IPS-20b (cell line): ENCODE data around the gene AMPD2.

Experiments
- H3K27ac ChIP-seq: one replicate; pipeline ENCODE4 v1.5.1; 2013; ENCODE audit warnings: low read length
- H3K27me3 ChIP-seq: 2 replicates; pipeline ENCODE4 v1.6.1; 2013; ENCODE audit warnings: mild to moderate bottlenecking, low read length, inconsistent platforms; ENCODE audit not compliant: insufficient read depth
- H3K36me3 ChIP-seq: 2 replicates; pipeline ENCODE4 v1.6.1; 2013; ENCODE audit warnings: low read depth, mild to moderate bottlenecking, inconsistent platforms, low read length, moderate library complexity; ENCODE audit not compliant: insufficient read depth
- H3K4me1 ChIP-seq: 2 replicates; pipeline ENCODE4 v1.6.1; 2013; ENCODE audit warnings: mild to moderate bottlenecking, control low read depth, inconsistent platforms, low read length, moderate library complexity; ENCODE audit not compliant: insufficient read depth
- H3K4me3 ChIP-seq: 2 replicates; pipeline ENCODE4 v1.5.1; 2013; ENCODE audit warnings: mild to moderate bottlenecking, low read length, inconsistent platforms
- H3K9ac ChIP-seq: 2 replicates; pipeline ENCODE4 v1.6.1; 2013; ENCODE audit warnings: low read depth, mild to moderate bottlenecking, inconsistent platforms, low read length, moderate library complexity
- H3K9me3 ChIP-seq: 2 replicates; pipeline ENCODE4 v1.6.1; 2013; ENCODE audit warnings: mild to moderate bottlenecking, low read depth, low read length, inconsistent platforms; ENCODE audit not compliant: insufficient read depth

The AMPD2 gene

GRCh38 chr1:109642626-109643025 lies 23.0 kb downstream of the AMPD2 start:
- Histone ChIP-seq H3K27me3 (peaks cover 7% of the 10 kb centered on the region; the same call in 1 of the 2 replicates), H3K4me1 (no peaks in the 10 kb centered on the region), H3K36me3 (no peaks in the 10 kb centered on the region), H3K27ac (no peak overlapping the region), H3K9me3 (no peaks in the 10 kb centered on the region), H3K4me3 (no peak overlapping the region), H3K9ac (no peak overlapping the region)

DNA sequence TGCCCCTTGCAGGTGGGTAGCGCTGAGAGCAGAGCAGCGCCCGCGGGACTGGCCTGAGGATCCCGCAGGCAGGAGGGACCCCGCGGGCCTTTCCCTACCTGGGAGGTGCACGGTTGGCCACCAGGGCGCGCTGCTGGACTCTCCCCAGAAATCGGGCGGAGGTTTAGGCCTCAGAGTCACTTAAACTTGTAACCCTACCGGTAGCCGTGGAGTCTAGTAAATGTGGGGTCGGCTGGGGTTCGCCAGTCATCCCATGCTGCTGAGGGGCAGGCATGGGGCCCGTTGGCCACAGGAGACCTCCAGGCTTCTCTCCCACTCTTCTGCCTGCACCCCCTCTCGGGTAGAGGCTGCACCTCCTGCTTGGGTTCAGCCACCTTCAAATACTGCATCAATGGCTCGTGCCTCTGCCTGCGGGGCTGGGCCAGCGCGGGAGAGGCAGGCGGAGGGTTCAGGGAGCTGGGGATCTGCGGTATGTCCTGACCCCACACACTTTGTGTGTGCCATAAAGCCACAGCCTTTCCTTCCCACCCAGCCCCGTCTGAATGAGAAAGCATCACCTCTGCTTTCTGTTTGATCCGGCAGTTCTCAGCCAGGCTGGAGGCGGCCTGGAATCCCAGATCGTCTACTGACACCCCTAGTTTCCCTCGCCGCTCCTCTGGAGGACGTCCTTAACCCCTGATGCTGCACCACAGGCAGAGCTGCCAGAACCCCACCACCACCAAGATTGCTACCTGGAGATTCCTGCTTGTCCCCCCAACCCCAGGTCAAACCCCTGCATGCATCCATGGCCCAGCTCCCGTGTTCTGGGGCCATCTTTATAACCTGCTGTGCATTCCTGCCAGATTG lies 24.0 kb downstream of the AMPD2 start:
- H3K27ac ChIP-seq: no peak overlapping the region
- no peak overlapping the region for H3K4me3 ChIP-seq
- H3K27me3 ChIP-seq: peaks cover 7% of the 10 kb centered on the region; the same call in 1 of the 2 replicates
- H3K4me1 ChIP-seq: no peaks in the 10 kb centered on the region
- H3K9me3 ChIP-seq: no peaks in the 10 kb centered on the region
- H3K36me3 ChIP-seq: no peaks in the 10 kb centered on the region
- no peak overlapping the region for H3K9ac ChIP-seq

DNA sequence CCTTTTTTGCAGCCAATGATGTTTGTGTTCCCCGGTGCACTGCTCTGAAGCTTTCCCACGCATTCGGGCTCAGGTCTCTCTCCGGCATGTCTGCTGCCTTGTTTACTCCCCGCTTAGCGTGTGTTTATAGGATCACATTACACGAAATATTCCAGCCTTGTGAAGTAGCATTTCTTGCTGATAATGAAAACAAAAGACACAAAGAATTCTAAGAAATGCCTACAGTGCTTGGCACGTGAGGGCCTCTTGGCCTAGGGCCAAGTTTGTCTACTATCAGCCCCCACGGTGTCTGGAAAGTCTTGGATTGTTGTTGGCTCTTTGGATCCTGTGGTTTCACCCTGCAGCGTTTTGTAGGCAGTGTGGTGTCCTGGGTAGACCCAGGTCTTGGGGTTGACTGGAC lies 25.0 kb downstream of the AMPD2 start:
- H3K4me3 ChIP-seq: no peak overlapping the region
- H3K27ac ChIP-seq: no peak overlapping the region
- no peaks in the 10 kb centered on the region for H3K9me3 ChIP-seq
- H3K4me1 ChIP-seq: no peaks in the 10 kb centered on the region
- H3K9ac ChIP-seq: no peak overlapping the region
- H3K36me3 ChIP-seq: no peaks in the 10 kb centered on the region
- peaks cover 7% of the 10 kb centered on the region; the same call in 1 of the 2 replicates for H3K27me3 ChIP-seq

DNA sequence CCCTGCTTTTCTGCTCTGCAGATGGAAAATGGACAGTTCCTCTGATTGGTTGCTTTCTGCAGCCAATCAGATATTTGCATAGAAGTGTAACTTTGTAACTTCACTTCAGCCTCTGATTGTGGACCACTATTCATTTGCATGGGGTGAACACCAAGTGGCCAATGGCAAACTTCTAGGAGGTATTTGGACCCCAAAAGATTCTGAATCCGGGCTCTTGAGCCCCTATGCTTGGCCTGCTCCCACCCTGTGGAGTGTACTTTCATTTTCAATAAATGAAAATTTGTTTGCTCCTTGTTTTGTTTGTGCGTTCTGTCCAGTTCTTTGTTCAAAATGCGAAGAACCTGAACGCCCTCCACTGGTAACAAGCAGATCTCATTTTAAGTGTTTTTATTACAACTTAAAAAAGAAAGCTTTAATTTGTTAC lies 29.9 kb downstream of the AMPD2 start:
- Histone ChIP-seq H3K9me3 (no peaks in the 10 kb centered on the region), H3K27ac (no peak overlapping the region), H3K9ac (no peak overlapping the region), H3K36me3 (no peaks in the 10 kb centered on the region), H3K4me3 (no peak overlapping the region), H3K4me1 (no peaks in the 10 kb centered on the region), H3K27me3 (peaks cover 35% of the 10 kb centered on the region)

GRCh38 chr1:109650609-109651008 lies 31.0 kb downstream of the AMPD2 start:
- peaks cover 46% of the 10 kb centered on the region for H3K27me3 ChIP-seq
- no peak overlapping the region for H3K9ac ChIP-seq
- no peak overlapping the region for H3K27ac ChIP-seq
- no peaks in the 10 kb centered on the region for H3K9me3 ChIP-seq
- no peak overlapping the region for H3K4me3 ChIP-seq
- H3K36me3 ChIP-seq: no peaks in the 10 kb centered on the region
- no peaks in the 10 kb centered on the region for H3K4me1 ChIP-seq

GRCh38 chr1:109652402-109652801 lies 32.8 kb downstream of the AMPD2 start:
- Histone ChIP-seq H3K4me1 (no peaks in the 10 kb centered on the region), H3K27ac (no peak overlapping the region)

GRCh38 chr1:109653306-109653705 lies 33.7 kb downstream of the AMPD2 start:
- H3K9ac ChIP-seq: no peak overlapping the region
- no peak overlapping the region for H3K4me3 ChIP-seq
- H3K9me3 ChIP-seq: no peaks in the 10 kb centered on the region
- H3K4me1 ChIP-seq: no peaks in the 10 kb centered on the region
- H3K36me3 ChIP-seq: no peaks in the 10 kb centered on the region
- no peak overlapping the region for H3K27ac ChIP-seq
- peaks cover 46% of the 10 kb centered on the region for H3K27me3 ChIP-seq

More at GRCh38 chr1:109652402-109652801, 32.8 kb downstream of the AMPD2 start:
- Histone ChIP-seq H3K36me3 (no peaks in the 10 kb centered on the region), H3K9ac (no peak overlapping the region), H3K4me3 (no peak overlapping the region), H3K9me3 (no peaks in the 10 kb centered on the region), H3K27me3 (peaks cover 46% of the 10 kb centered on the region)

GRCh38 chr1:109654519-109654918 lies 34.9 kb downstream of the AMPD2 start:
- Histone ChIP-seq H3K27ac (no peak overlapping the region), H3K4me1 (no peaks in the 10 kb centered on the region)

GRCh38 chr1:109655615-109656519 lies 36.2 kb downstream of the AMPD2 start, which contains the start of gene GSTM4:
Gene GSTM4, plus strand, starts transcription at chr1:109656099. Its CDS starts 291 bp downstream, at chr1:109656390.
- no peaks in the 10 kb centered on the region for H3K4me1 ChIP-seq
- peak within 1 kb of the TSS; percentile 54; the same call in 1 of the 2 replicates for H3K9ac ChIP-seq
- peak within 1 kb of the TSS; percentile 71 for H3K4me3 ChIP-seq
- H3K27me3 ChIP-seq: peaks cover 42% of the 10 kb centered on the region
- H3K9me3 ChIP-seq: no peaks in the 10 kb centered on the region
- H3K27ac ChIP-seq: no peak within 1 kb of the TSS
- H3K36me3 ChIP-seq: no peaks in the 10 kb centered on the region

More at GRCh38 chr1:109654519-109654918, 34.9 kb downstream of the AMPD2 start:
- H3K36me3 ChIP-seq: no peaks in the 10 kb centered on the region
- no peak overlapping the region for H3K4me3 ChIP-seq
- peaks cover 46% of the 10 kb centered on the region for H3K27me3 ChIP-seq
- H3K9ac ChIP-seq: no peak overlapping the region
- H3K9me3 ChIP-seq: no peaks in the 10 kb centered on the region

DNA sequence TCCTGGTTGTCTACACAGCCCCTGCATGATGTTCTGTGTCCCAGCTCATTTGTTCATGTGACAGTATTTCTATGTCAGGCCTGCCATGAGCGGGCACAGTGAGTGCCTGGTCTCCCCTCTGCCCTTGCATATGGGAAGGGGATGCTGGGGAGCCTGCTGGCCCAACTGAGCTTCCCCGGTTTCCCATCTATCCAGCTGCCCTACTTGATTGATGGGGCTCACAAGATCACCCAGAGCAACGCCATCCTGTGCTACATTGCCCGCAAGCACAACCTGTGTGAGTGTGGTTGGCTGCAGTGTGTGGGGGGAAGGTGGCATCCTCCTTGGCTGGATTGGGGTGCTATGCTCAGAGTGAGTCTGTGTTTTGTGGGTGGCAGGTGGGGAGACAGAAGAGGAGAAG lies 37.8 kb downstream of the AMPD2 start:
- H3K27me3 ChIP-seq: peaks cover 28% of the 10 kb centered on the region
- no peak overlapping the region for H3K27ac ChIP-seq
- H3K9me3 ChIP-seq: no peaks in the 10 kb centered on the region
- H3K9ac ChIP-seq: no peak overlapping the region
- H3K4me3 ChIP-seq: no peak overlapping the region
- H3K36me3 ChIP-seq: no peaks in the 10 kb centered on the region
- no peaks in the 10 kb centered on the region for H3K4me1 ChIP-seq

DNA sequence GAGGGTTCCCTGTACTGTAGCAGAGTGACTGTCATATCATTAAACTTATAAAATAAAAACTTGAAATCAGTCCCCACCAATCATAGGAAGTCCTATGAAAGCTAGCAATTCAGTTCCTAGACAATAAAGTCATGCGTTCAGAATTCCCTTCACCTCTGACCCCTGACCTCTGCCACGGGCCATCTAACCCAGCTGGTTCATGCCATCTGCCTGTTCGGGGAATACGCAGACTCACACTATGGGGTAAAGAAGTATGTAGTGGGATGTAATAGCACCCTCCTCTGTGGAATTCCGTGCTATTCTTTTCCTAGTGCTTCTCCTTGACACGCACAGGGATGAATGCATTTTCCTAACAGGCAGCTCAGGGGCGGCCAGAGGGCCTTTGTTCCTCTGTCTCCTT lies 38.3 kb downstream of the AMPD2 start:
- Histone ChIP-seq H3K4me1 (no peaks in the 10 kb centered on the region), H3K4me3 (no peak overlapping the region), H3K9ac (no peak overlapping the region), H3K36me3 (no peaks in the 10 kb centered on the region), H3K27ac (no peak overlapping the region), H3K27me3 (peaks cover 24% of the 10 kb centered on the region), H3K9me3 (no peaks in the 10 kb centered on the region)
